ENCODE data around the gene CAPN5. TPM values are rescaled to one million over a fixed set of nuclear protein-coding genes. Genes with fewer than 3 reads are reported as not detected.

Gene CAPN5
- total and polyA plus RNA-seq, 2 of the 8 experiments (the other 6 are each of a cell fraction or from before 2014, with no cell fraction given) = 21.5 to 22.4 TPM

GRCh38 chr11:77150836-77151235 lies 84.1 kb downstream of the CAPN5 start:
- Histone ChIP-seq H4K5ac (ENCODE audit: insufficient read length, low read depth, low read length) (no peak overlapping the region), H3K23me2 (ENCODE audit: low read depth, low read length) (peaks cover 7% of the 10 kb centered on the region; the same call in 1 of the 2 replicates), H4K91ac (replicated peaks; ENCODE audit: insufficient read length, low read length) (no peak overlapping the region), H3K4me3 (ENCODE audit: extremely low read depth in 1 of 4, insufficient read depth in 2 of 4, low read depth in 3 of 4, low read length in 4 of 4) (no peak overlapping the region), H3K36me3 (ENCODE audit: control insufficient read depth in 2 of 4, insufficient read depth in 4 of 4, low read length in 3 of 4) (no peaks in the 10 kb centered on the region), H3K27ac (ENCODE audit: low read depth, low read length) (no peak overlapping the region), H2AK5ac (ENCODE audit: low read depth, low read length) (no peak overlapping the region), H2BK15ac (ENCODE audit: low read length) (no peak overlapping the region), H3K79me1 (ENCODE audit: low read depth, low read length) (no peaks in the 10 kb centered on the region), H2BK12ac (ENCODE audit: low read depth, low read length) (peak overlapping the region; percentile 60; the same call in 1 of the 2 replicates), H2BK120ac (replicated peaks; ENCODE audit: low read depth, low read length) (no peak overlapping the region), H4K20me1 (replicated peaks in 1 of 2; ENCODE audit: control insufficient read depth in 1 of 2, insufficient read depth in 2 of 2, low read length in 2 of 2) (no peaks in the 10 kb centered on the region), H3K27me3 (replicated peaks in 1 of 4; ENCODE audit: control insufficient read depth in 3 of 4, extremely low read depth in 1 of 4, insufficient read depth in 3 of 4, low read length in 3 of 4) (peaks cover 0 to 2% (median 0%) of the 10 kb centered on the region in 4 experiments; a peak in 2 of 7 replicates), H3K14ac (ENCODE audit: insufficient read length) (no peak overlapping the region), H3K9ac (replicated peaks in 1 of 4; ENCODE audit: extremely low read depth in 1 of 4, low read depth in 3 of 4, low read length in 3 of 4) (no peak overlapping the region), H3K79me2 (ENCODE audit: control insufficient read depth in 1 of 2, insufficient read depth in 2 of 2, low read length in 2 of 2) (no peaks in the 10 kb centered on the region), H3K4ac (replicated peaks; ENCODE audit: insufficient read length, low read depth, low read length) (no peak overlapping the region), H2BK5ac (ENCODE audit: low read depth, low read length) (no peak overlapping the region), H3K18ac (ENCODE audit: extremely low read depth, low read length) (no peak overlapping the region), H3K56ac (replicated peaks; ENCODE audit: insufficient read length, low read depth, low read length) (no peak overlapping the region), H3K9me3 (ENCODE audit: insufficient read depth in 2 of 2, low read depth in 1 of 2, low read length in 1 of 2) (no peaks in the 10 kb centered on the region), H4K8ac (ENCODE audit: extremely low read depth, insufficient read depth, low read length) (no peak overlapping the region), H2AFZ (ENCODE audit: low read length) (no peak overlapping the region), H3K23ac (ENCODE audit: insufficient read length) (no peak overlapping the region), H3K4me2 (ENCODE audit: insufficient read depth in 1 of 2, low read depth in 2 of 2, low read length in 2 of 2) (no peak overlapping the region), H3K4me1 (replicated peaks in 1 of 4; ENCODE audit: control insufficient read depth in 3 of 4, insufficient read depth in 4 of 4, low read length in 3 of 4) (peaks cover 0 to 9% (median 5%) of the 10 kb centered on the region in 4 experiments; a peak in 6 of 7 replicates), H2BK20ac (ENCODE audit: low read length) (no peak overlapping the region)
- DNase-seq (ENCODE audit: low read depth in 1 of 2, low spot score in 2 of 2) (no peak), FAIRE-seq (no peak)
- 91% methylated on average over 8 of the region's 10 CpGs; no CpG with 5 or more reads in 1 of the 2 experiments for WGBS, 2 experiments (ENCODE audit: extremely low coverage in 1 of 2, insufficient coverage in 1 of 2, insufficient read length in 1 of 2, insufficient replicate concordance in 2 of 2, low coverage in 1 of 2, low lambda C conversion rate in 2 of 2, missing lambda C conversion rate in 1 of 2)
- ChIA-PET POLR2A (ENCODE audit: partially characterized antibody) (interaction anchor here (1.1 to 1.8 kb wide), 3 partner anchors 10 to 456 kb away, joined by 3 to 7 read pairs (median 6); no protein-coding TSS in a partner anchor), CTCF (ENCODE audit: partially characterized antibody) (interaction anchor here (1.0 to 16.2 kb wide), 9 partner anchors 8 to 52 kb away, joined by 3 to 104 read pairs (median 5); partner anchors contain the start of gene MYO7A)
- no peak for TF ChIP-seq RNF2 (IDR thresholded peaks at IDR 0.05; ENCODE audit: borderline replicate concordance, low read depth, low read length, missing control alignments, poor library complexity, severe bottlenecking)
- TF ChIP-seq GABPA (IDR thresholded peaks at IDR 0.05; ENCODE audit: borderline replicate concordance, insufficient read depth, low read length) = no peak
- TF ChIP-seq CREB1 (IDR thresholded peaks at IDR 0.05) = no peak
- no peak for TF ChIP-seq POLR2AphosphoS5 (IDR thresholded peaks at IDR 0.05; ENCODE audit: low read depth, low read length)
- TF ChIP-seq POLR2A (IDR thresholded peaks at IDR 0.05; ENCODE audit: control extremely low read depth in 1 of 2, low read depth in 2 of 2, low read length in 2 of 2) = no peak
- TF ChIP-seq TCF12 (IDR thresholded peaks at IDR 0.05; ENCODE audit: low read depth, low read length) = no peak
- TF ChIP-seq NRF1 (IDR thresholded peaks at IDR 0.05; ENCODE audit: low read depth, low read length) = no peak
- no peak for TF ChIP-seq EZH2 (IDR thresholded peaks at IDR 0.05; ENCODE audit: low read depth, low read length, severe bottlenecking)
- no peak for TF ChIP-seq PHF8 (conservative IDR thresholded peaks at IDR 0.05; ENCODE audit: low read depth, low read length)
- no peak for TF ChIP-seq TAF1 (IDR thresholded peaks at IDR 0.05; ENCODE audit: low read depth, low read length)
- TF ChIP-seq, protein P1, sequence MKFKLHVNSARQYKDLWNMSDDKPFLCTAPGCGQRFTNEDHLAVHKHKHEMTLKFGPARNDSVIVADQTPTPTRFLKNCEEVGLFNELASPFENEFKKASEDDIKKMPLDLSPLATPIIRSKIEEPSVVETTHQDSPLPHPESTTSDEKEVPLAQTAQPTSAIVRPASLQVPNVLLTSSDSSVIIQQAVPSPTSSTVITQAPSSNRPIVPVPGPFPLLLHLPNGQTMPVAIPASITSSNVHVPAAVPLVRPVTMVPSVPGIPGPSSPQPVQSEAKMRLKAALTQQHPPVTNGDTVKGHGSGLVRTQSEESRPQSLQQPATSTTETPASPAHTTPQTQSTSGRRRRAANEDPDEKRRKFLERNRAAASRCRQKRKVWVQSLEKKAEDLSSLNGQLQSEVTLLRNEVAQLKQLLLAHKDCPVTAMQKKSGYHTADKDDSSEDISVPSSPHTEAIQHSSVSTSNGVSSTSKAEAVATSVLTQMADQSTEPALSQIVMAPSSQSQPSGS (IDR thresholded peaks at IDR 0.05; ENCODE audit: low read length) = no peak
- TF ChIP-seq BCL11A (IDR thresholded peaks at IDR 0.05; ENCODE audit: low read depth in 2 of 2, low read length in 2 of 2) = no peak
- TF ChIP-seq GTF2F1 (IDR thresholded peaks at IDR 0.05; ENCODE audit: borderline replicate concordance, low read depth, low read length) = no peak
